SJCRH30 (cell line): ENCODE data around the gene WASL. TPM values are rescaled to one million over a fixed set of nuclear protein-coding genes. Genes with fewer than 3 reads are reported as not detected.
"Not testable (repeated sequence)": the region's sequence is repeated elsewhere in the genome, so short reads cannot be mapped to it uniquely, and the experiment has no call there.

Experiments
- DNase-seq, 2 experiments: peaks; one replicate each; pipeline ENCODE4 v3.0.0-alpha.2; 2015 to 2020
- H3K27ac ChIP-seq: fragments of 250-450 bp; sonication (Bioruptor Pico); 2 replicates; pipeline ENCODE4 v1.5.1; 2020; ENCODE audit warnings: mild to moderate bottlenecking, moderate library complexity
- H3K27me3 ChIP-seq: fragments of 250-450 bp; sonication (Bioruptor Pico); 2 replicates; pipeline ENCODE4 v1.5.1; 2020; ENCODE audit warnings: mild to moderate bottlenecking, moderate library complexity
- H3K36me3 ChIP-seq: fragments of 250-450 bp; sonication (Bioruptor Pico); 2 replicates; pipeline ENCODE4 v1.5.1; 2020; ENCODE audit warnings: mild to moderate bottlenecking, moderate library complexity
- H3K4me1 ChIP-seq: fragments of 250-450 bp; sonication (Bioruptor Pico); 2 replicates; pipeline ENCODE4 v1.5.1; 2020; ENCODE audit warnings: mild to moderate bottlenecking, moderate library complexity
- H3K4me3 ChIP-seq: fragments of 250-450 bp; sonication (Bioruptor Pico); 2 replicates; pipeline ENCODE4 v1.5.1; 2020; ENCODE audit warnings: mild to moderate bottlenecking, moderate library complexity
- H3K9me3 ChIP-seq: fragments of 250-450 bp; sonication (Bioruptor Pico); replicated peaks from 2 replicates; pipeline ENCODE4 v1.5.1; 2020; ENCODE audit warnings: mild to moderate bottlenecking, moderate library complexity
- total RNA-seq: library from RNA; depleted of rRNA; stranded (reverse); fragments of >200 nt; shearing (Covaris generic); gene quantifications from 2 replicates; pipeline ENCODE4 v1.2.3, GENCODE V29; 2014; rRNA removed

The WASL gene
- total RNA-seq, 1 experiment from 2014 or later, result 26.4 TPM

GRCh38 chr7:123637878-123638277 lies 110.9 kb downstream of the WASL start:
- Histone ChIP-seq H3K4me3 (no peak overlapping the region), H3K36me3 (no peaks in the 10 kb centered on the region), H3K4me1 (peaks cover 9% of the 10 kb centered on the region), H3K27ac (no peak overlapping the region), H3K9me3 (no peaks in the 10 kb centered on the region), H3K27me3 (no peaks in the 10 kb centered on the region)
- DNase-seq, result no peak

- no peak for DNase-seq
- Histone ChIP-seq H3K4me3 (no peak overlapping the region), H3K9me3 (no peaks in the 10 kb centered on the region), H3K27me3 (no peaks in the 10 kb centered on the region), H3K4me1 (peaks cover 9% of the 10 kb centered on the region), H3K36me3 (no peaks in the 10 kb centered on the region), H3K27ac (no peak overlapping the region)
Measured at GRCh38 chr7:123637203-123637602, 111.6 kb downstream of the WASL start.

- H3K9me3 ChIP-seq, result no peaks in the 10 kb centered on the region
- no peak overlapping the region for H3K4me3 ChIP-seq
- H3K36me3 ChIP-seq, result no peaks in the 10 kb centered on the region
- H3K27ac ChIP-seq, result no peak overlapping the region
- H3K27me3 ChIP-seq, result no peaks in the 10 kb centered on the region
- H3K4me1 ChIP-seq, result peaks cover 9% of the 10 kb centered on the region
- peak in 1 of 2 experiments; percentile 50 for DNase-seq
Measured at GRCh38 chr7:123635551-123636359, 113.0 kb downstream of the WASL start.

- not testable (repeated sequence) for H3K27ac ChIP-seq, H3K27me3 ChIP-seq, H3K4me1 ChIP-seq, H3K9me3 ChIP-seq, H3K4me3 ChIP-seq, DNase-seq, H3K36me3 ChIP-seq
Measured at GRCh38 chr7:123634011-123634573, 114.7 kb downstream of the WASL start.

- Histone ChIP-seq H3K4me3 (no peak overlapping the region), H3K27me3 (no peaks in the 10 kb centered on the region), H3K9me3 (no peaks in the 10 kb centered on the region), H3K27ac (no peak overlapping the region), H3K4me1 (no peaks in the 10 kb centered on the region), H3K36me3 (no peaks in the 10 kb centered on the region)
- no peak for DNase-seq
Measured at GRCh38 chr7:123633553-123633952, 115.2 kb downstream of the WASL start.

- H3K27me3 ChIP-seq, result no peaks in the 10 kb centered on the region
- no peak overlapping the region for H3K4me3 ChIP-seq
- no peak for DNase-seq
- H3K27ac ChIP-seq, result no peak overlapping the region
- H3K4me1 ChIP-seq, result no peaks in the 10 kb centered on the region
- H3K36me3 ChIP-seq, result no peaks in the 10 kb centered on the region
- no peaks in the 10 kb centered on the region for H3K9me3 ChIP-seq
Measured at GRCh38 chr7:123632808-123633207, 116.0 kb downstream of the WASL start.

Other genes with a start within 250 kb of the WASL start
- gene IQUB, start 214.4 kb downstream of the WASL start, total RNA-seq, result 0.05 and 0.16 TPM in 2 replicates
- 94.0 and 105 TPM in 2 replicates for gene NDUFA5, start 191.2 kb downstream of the WASL start, total RNA-seq
- not detected in 2 replicates for gene ASB15, start 147.2 kb downstream of the WASL start, total RNA-seq
- gene LMOD2, start 93.1 kb downstream of the WASL start, total RNA-seq, result 0.06 TPM in 1 of 2 replicates, not detected in the other
- gene HYAL4, start 96.2 kb upstream of the WASL start, total RNA-seq, result not detected in 2 replicates
- gene SPAM1, start 176.2 kb upstream of the WASL start, total RNA-seq, result not detected in 2 replicates